WTC11 (cell line): ENCODE data around the gene MYH14.

Experiments
- CREB1 ChIP-seq: sonication (generic); formaldehyde crosslinking; IDR thresholded peaks from 2 replicates; pipeline ENCODE4 v1.8.0; 2023; ENCODE audit warnings: mild to moderate bottlenecking, missing genetic modification reagents
- FOXJ3 ChIP-seq: sonication (generic); formaldehyde crosslinking; IDR thresholded peaks from 2 replicates; pipeline ENCODE4 v1.9.0; 2021; ENCODE audit warnings: missing genetic modification reagents, mild to moderate bottlenecking, borderline replicate concordance
- JUN ChIP-seq: sonication (generic); formaldehyde crosslinking; IDR thresholded peaks from 2 replicates; pipeline ENCODE4 v1.8.0; 2023; ENCODE audit warnings: mild to moderate bottlenecking, missing genetic modification reagents
- MXD4 ChIP-seq: fragments of 250-450 bp; sonication (Bioruptor Pico); IDR thresholded peaks from 2 replicates; pipeline ENCODE4 v1.8.0; 2021; ENCODE audit warnings: mild to moderate bottlenecking, moderate library complexity, borderline replicate concordance
- NR1H2 ChIP-seq: sonication (generic); formaldehyde crosslinking; IDR thresholded peaks from 2 replicates; pipeline ENCODE4 v1.9.0; 2021; ENCODE audit warnings: mild to moderate bottlenecking, moderate library complexity, missing genetic modification reagents
- RELA ChIP-seq: sonication (generic); formaldehyde crosslinking; IDR thresholded peaks from 2 replicates; pipeline ENCODE4 v1.8.1; 2022; ENCODE audit warnings: missing genetic modification reagents, mild to moderate bottlenecking, borderline replicate concordance
- ZNF263 ChIP-seq: sonication (generic); formaldehyde crosslinking; IDR thresholded peaks from 2 replicates; pipeline ENCODE4 v1.8.1; 2022; ENCODE audit warnings: low read depth, mild to moderate bottlenecking, moderate library complexity, missing genetic modification reagents
- ZNF423 ChIP-seq: fragments of 250-450 bp; sonication (Bioruptor Pico); IDR thresholded peaks from 2 replicates; pipeline ENCODE4 v2.1.2; 2022; ENCODE audit warnings: mild to moderate bottlenecking, moderate library complexity
- TF ChIP-seq, protein P1 (sequence below): sonication (generic); formaldehyde crosslinking; conservative IDR thresholded peaks from 2 replicates; pipeline ENCODE4 v1.8.1; 2022; ENCODE audit warnings: mild to moderate bottlenecking, missing genetic modification reagents
- TF ChIP-seq, protein P2 (sequence below): fragments of 200-600 bp; IDR thresholded peaks from 2 replicates; pipeline ENCODE4 v1.8.0; 2022; ENCODE audit warnings: antibody characterized with exemption
- TF ChIP-seq, protein P3 (sequence below): sonication (generic); formaldehyde crosslinking; conservative IDR thresholded peaks from 2 replicates; pipeline ENCODE4 v1.8.1; 2023; ENCODE audit warnings: mild to moderate bottlenecking, low read depth, missing genetic modification reagents, moderate library complexity

DNA sequence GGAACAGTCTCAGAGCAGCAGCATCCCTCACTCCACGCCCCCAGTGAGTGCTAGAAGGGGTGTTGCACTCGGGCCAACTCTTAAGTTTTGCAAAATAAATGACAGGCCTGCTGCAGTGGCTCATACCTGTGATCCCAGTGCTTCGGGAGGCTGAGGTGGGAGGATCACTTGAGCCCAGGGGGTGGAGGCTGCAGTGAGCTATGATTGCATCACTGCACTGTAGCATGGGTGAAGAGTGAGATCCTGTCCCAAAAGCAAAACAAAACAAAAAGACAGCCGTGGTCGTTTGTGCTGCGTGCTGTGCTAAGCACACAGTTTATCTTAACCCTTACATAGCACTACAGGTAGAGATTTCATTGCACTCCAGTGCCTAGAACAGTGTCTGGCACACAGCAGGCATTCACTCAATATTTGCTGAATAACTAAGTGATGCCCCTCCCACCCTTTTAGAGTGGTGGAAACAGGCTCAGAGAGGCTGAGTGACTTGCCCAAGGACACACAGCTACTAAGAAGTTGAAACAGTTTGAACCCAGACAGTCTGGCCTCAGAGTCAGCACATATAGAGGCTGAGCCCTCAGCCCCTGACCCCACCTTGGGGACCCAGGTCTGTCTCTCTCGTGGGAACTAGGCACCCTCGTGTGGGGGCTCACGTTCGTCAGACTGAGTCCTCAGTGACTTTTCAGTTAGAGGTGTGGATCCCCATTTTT lies 107.5 kb downstream of the MYH14 start:
- TF ChIP-seq, protein P1, sequence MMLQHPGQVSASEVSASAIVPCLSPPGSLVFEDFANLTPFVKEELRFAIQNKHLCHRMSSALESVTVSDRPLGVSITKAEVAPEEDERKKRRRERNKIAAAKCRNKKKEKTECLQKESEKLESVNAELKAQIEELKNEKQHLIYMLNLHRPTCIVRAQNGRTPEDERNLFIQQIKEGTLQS (CRISPR knock-in tag): no peak
- TF ChIP-seq NR1H2 (no peak), JUN (CRISPR knock-in tag) (no peak), ZNF423 (CRISPR knock-in tag) (no peak), RELA (CRISPR knock-in tag) (no peak), MXD4 (no peak), FOXJ3 (CRISPR knock-in tag) (no peak), CREB1 (CRISPR knock-in tag) (no peak), ZNF263 (CRISPR knock-in tag) (no peak)
- TF ChIP-seq, protein P2, sequence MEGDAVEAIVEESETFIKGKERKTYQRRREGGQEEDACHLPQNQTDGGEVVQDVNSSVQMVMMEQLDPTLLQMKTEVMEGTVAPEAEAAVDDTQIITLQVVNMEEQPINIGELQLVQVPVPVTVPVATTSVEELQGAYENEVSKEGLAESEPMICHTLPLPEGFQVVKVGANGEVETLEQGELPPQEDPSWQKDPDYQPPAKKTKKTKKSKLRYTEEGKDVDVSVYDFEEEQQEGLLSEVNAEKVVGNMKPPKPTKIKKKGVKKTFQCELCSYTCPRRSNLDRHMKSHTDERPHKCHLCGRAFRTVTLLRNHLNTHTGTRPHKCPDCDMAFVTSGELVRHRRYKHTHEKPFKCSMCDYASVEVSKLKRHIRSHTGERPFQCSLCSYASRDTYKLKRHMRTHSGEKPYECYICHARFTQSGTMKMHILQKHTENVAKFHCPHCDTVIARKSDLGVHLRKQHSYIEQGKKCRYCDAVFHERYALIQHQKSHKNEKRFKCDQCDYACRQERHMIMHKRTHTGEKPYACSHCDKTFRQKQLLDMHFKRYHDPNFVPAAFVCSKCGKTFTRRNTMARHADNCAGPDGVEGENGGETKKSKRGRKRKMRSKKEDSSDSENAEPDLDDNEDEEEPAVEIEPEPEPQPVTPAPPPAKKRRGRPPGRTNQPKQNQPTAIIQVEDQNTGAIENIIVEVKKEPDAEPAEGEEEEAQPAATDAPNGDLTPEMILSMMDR: no peak
- TF ChIP-seq, protein P3, sequence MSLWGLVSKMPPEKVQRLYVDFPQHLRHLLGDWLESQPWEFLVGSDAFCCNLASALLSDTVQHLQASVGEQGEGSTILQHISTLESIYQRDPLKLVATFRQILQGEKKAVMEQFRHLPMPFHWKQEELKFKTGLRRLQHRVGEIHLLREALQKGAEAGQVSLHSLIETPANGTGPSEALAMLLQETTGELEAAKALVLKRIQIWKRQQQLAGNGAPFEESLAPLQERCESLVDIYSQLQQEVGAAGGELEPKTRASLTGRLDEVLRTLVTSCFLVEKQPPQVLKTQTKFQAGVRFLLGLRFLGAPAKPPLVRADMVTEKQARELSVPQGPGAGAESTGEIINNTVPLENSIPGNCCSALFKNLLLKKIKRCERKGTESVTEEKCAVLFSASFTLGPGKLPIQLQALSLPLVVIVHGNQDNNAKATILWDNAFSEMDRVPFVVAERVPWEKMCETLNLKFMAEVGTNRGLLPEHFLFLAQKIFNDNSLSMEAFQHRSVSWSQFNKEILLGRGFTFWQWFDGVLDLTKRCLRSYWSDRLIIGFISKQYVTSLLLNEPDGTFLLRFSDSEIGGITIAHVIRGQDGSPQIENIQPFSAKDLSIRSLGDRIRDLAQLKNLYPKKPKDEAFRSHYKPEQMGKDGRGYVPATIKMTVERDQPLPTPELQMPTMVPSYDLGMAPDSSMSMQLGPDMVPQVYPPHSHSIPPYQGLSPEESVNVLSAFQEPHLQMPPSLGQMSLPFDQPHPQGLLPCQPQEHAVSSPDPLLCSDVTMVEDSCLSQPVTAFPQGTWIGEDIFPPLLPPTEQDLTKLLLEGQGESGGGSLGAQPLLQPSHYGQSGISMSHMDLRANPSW (CRISPR knock-in tag): no peak
